ENCODE data around the gene RAB36. TPM values are rescaled to one million over a fixed set of nuclear protein-coding genes. Genes with fewer than 3 reads are reported as not detected.

The RAB36 gene
- polyA plus RNA-seq, 1 experiment, result 10.1 TPM

DNA sequence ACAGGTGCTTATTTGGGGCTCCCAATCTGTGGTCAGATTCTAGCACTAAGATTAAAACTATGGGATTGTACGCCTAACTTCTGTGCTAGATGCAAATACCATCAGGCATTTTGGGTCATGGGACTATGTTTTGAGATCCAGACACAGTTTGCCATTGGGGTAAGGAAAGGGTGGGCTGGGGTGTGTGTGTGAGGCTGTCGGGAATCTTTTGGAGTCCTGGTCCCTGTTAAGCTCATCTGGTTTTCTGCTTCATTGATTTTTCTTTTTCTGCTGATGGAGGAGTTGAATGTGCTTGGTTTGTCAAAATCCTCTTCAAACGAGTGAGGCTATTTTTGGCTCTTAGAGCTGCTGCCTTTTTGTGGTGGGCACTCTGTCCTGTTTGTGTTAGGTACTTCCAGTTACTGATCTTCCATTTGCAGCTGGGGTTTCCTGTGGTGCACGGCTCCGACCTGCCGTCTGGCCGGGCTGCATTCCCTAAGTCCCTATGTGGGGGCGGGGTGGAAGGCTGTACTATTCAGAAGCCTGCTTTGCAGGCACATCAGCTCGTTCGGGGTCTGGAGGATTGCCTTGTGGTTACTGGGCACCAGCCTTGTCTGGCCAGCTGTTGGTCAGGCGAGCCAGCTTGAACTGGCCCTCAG lies 37.9 kb downstream of the RAB36 start:
- POLR2A ChIA-PET, result no interaction called here
- H3K36me3 ChIP-seq (ENCODE audit: control insufficient read depth, insufficient read depth, low read length), result peaks cover 3% of the 10 kb centered on the region; the same call in 1 of the 2 replicates
- CTCF ChIA-PET, result interaction anchor here (1.0 to 22.2 kb wide), 4 partner anchors 9 to 202 kb away, joined by 3 to 670 read pairs (median 6); no protein-coding TSS in a partner anchor
- TF ChIP-seq, protein P1, sequence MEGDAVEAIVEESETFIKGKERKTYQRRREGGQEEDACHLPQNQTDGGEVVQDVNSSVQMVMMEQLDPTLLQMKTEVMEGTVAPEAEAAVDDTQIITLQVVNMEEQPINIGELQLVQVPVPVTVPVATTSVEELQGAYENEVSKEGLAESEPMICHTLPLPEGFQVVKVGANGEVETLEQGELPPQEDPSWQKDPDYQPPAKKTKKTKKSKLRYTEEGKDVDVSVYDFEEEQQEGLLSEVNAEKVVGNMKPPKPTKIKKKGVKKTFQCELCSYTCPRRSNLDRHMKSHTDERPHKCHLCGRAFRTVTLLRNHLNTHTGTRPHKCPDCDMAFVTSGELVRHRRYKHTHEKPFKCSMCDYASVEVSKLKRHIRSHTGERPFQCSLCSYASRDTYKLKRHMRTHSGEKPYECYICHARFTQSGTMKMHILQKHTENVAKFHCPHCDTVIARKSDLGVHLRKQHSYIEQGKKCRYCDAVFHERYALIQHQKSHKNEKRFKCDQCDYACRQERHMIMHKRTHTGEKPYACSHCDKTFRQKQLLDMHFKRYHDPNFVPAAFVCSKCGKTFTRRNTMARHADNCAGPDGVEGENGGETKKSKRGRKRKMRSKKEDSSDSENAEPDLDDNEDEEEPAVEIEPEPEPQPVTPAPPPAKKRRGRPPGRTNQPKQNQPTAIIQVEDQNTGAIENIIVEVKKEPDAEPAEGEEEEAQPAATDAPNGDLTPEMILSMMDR (IDR thresholded peaks at IDR 0.05; ENCODE audit: insufficient read depth, low read depth, low read length), result no peak
- peak overlapping the region; percentile 22 for H3K4me3 ChIP-seq (ENCODE audit: low read depth, low read length)
- no peaks in the 10 kb centered on the region for H3K27me3 ChIP-seq (ENCODE audit: control insufficient read depth, insufficient read depth, low read length)
- no peak for DNase-seq (ENCODE audit: low read depth)

DNA sequence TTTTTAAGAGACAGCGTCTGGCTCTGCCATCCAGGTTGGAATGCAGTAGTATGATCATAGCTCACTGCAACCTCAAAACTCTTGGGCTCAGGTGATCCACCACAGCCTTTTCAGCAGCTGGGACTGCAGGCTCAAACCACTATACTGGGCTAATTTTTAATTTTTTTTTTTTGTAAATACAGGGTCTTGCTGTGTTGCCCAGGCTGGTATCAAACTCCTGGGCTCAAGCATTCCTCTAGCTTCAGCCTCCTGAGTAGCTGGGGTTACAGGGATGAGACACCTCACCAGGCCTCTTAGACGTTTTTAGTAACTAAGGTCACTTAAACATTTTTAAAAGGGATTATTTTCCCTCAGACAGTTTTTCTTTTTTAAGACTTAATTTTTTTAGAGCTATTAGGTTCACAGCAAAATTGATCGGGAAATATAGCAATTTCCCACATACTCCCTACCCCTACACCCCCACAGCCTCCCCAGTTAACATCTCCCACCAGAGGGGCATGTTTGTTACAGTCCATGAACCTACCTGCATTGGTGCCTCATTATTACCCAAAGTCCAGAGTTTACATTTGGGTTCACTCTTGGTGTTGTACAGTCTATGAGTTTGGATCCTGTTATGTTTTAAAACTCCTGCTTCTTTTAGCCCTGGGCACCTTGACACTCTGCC lies 39.0 kb downstream of the RAB36 start:
- DNase-seq (ENCODE audit: low read depth), result no peak
- ChIA-PET CTCF (interaction anchor here (0.6 to 22.2 kb wide), 5 partner anchors 10 to 221 kb away, joined by 3 to 670 read pairs (median 3); no protein-coding TSS in a partner anchor), POLR2A (no interaction called here)
- Histone ChIP-seq H3K27me3 (ENCODE audit: control insufficient read depth, insufficient read depth, low read length) (no peaks in the 10 kb centered on the region), H3K36me3 (ENCODE audit: control insufficient read depth, insufficient read depth, low read length) (peaks cover 3% of the 10 kb centered on the region; the same call in 1 of the 2 replicates), H3K4me3 (ENCODE audit: low read depth, low read length) (no peak overlapping the region)
- TF ChIP-seq, protein P1 (IDR thresholded peaks at IDR 0.05; ENCODE audit: insufficient read depth, low read depth, low read length), result no peak

DNA sequence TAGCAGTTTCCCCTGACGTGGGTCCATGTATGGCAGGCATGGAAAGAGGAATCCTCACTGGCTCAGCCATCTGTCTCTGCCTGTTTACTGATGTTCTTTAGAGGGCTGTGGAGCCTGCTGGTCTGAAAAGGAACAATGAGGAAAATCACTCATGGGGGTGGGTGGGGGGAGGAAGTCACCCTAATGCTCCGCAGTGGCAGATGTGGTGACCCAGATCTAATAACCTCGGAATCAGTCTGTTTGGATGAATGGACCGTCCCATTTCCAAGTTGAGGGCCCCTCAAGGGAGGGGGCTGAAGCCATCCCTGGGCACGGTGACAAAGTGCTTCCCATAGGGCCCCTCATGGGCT lies 39.5 kb downstream of the RAB36 start:
- POLR2A ChIA-PET, result no interaction called here
- no peak for DNase-seq (ENCODE audit: low read depth)
- Histone ChIP-seq H3K36me3 (ENCODE audit: control insufficient read depth, insufficient read depth, low read length) (peaks cover 3% of the 10 kb centered on the region; the same call in 1 of the 2 replicates), H3K27me3 (ENCODE audit: control insufficient read depth, insufficient read depth, low read length) (no peaks in the 10 kb centered on the region), H3K4me3 (ENCODE audit: low read depth, low read length) (no peak overlapping the region)
- TF ChIP-seq, protein P1 (IDR thresholded peaks at IDR 0.05; ENCODE audit: insufficient read depth, low read depth, low read length), result no peak
- CTCF ChIA-PET, result interaction anchor here (1.3 to 22.2 kb wide), 3 partner anchors 10 to 97 kb away, joined by 3 to 670 read pairs (median 10); no protein-coding TSS in a partner anchor

DNA sequence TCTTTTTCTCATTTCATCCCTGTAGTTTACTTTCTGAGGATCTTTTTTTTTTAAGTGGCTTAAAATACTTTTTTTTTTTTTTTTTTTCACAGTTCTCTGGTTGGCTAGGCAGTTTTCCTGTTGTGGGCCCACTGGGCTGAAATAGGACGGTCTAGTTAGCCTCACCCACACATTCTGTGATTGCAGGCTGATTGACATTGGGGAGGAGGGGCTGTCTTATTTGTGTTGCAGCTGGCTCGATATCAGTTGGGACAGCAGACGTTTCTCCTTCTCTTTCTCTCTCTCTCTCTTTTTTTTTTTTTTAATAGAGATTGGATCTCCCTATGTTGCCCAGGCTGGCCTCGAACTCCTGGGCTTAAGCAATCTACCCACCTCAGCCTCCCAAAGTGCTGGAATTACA lies 41.9 kb downstream of the RAB36 start:
- Histone ChIP-seq H3K4me3 (ENCODE audit: low read depth, low read length) (no peak overlapping the region), H3K27me3 (ENCODE audit: control insufficient read depth, insufficient read depth, low read length) (no peaks in the 10 kb centered on the region), H3K36me3 (ENCODE audit: control insufficient read depth, insufficient read depth, low read length) (0 out of 2 replicates have a peak, but pooled peaks cover under 1% of the 10 kb centered on the region)
- TF ChIP-seq, protein P1 (IDR thresholded peaks at IDR 0.05; ENCODE audit: insufficient read depth, low read depth, low read length), result no peak
- no peak for DNase-seq (ENCODE audit: low read depth)
- ChIA-PET CTCF (interaction anchor here (1.1 to 22.2 kb wide), 3 partner anchors 10 to 95 kb away, joined by 4 to 670 read pairs (median 8); no protein-coding TSS in a partner anchor), POLR2A (no interaction called here)
